ENCODE results near the gene C9orf43. TPM values are rescaled to one million over a fixed set of nuclear protein-coding genes. Genes with fewer than 3 reads are reported as not detected.
"Not testable (repeated sequence)": the region's sequence is repeated elsewhere in the genome, so short reads cannot be mapped to it uniquely, and the experiment has no call there.

The C9orf43 gene
- total RNA-seq, 2 donors from 2014 or later, result 0.85 TPM; not detected in 1

DNA sequence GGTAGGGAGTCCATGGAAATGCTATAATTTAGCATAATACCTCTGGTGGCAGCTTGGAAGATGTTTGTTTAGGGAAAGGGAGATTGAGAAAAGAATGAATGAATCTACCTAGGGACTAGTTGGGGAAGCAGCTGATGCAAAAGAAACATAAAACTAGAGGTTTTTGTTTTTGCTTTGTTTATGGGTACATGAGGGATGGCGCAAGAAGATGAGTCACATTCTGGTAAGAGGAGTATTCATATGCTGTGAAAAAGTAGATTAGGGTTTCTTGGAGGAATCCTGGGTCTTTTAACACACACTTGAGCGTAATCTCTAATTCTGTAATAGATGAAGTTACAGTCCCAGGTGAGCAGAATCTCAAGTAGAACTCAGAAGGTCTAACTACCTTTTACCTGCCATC, 17.1 kb downstream of the C9orf43 start:
- DNase-seq (ENCODE audit: low spot score) (no peak), ATAC-seq (ENCODE audit: insufficient number of reproducible peaks, low FRiP score, low read depth) (no peak)
- no peak overlapping the region for H3K4me3 ChIP-seq
- no peaks in the 10 kb centered on the region for H3K9me3 ChIP-seq
- TF ChIP-seq, protein P1, sequence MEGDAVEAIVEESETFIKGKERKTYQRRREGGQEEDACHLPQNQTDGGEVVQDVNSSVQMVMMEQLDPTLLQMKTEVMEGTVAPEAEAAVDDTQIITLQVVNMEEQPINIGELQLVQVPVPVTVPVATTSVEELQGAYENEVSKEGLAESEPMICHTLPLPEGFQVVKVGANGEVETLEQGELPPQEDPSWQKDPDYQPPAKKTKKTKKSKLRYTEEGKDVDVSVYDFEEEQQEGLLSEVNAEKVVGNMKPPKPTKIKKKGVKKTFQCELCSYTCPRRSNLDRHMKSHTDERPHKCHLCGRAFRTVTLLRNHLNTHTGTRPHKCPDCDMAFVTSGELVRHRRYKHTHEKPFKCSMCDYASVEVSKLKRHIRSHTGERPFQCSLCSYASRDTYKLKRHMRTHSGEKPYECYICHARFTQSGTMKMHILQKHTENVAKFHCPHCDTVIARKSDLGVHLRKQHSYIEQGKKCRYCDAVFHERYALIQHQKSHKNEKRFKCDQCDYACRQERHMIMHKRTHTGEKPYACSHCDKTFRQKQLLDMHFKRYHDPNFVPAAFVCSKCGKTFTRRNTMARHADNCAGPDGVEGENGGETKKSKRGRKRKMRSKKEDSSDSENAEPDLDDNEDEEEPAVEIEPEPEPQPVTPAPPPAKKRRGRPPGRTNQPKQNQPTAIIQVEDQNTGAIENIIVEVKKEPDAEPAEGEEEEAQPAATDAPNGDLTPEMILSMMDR (IDR thresholded peaks at IDR 0.05), result no peak
- H3K4me1 ChIP-seq (ENCODE audit: control insufficient read depth in 1 of 2, low read depth in 2 of 2), result no peaks in the 10 kb centered on the region
- no peak overlapping the region for H3K27ac ChIP-seq
- no peaks in the 10 kb centered on the region for H3K27me3 ChIP-seq (replicated peaks; ENCODE audit: insufficient read depth)
- no peaks in the 10 kb centered on the region for H3K36me3 ChIP-seq

DNA sequence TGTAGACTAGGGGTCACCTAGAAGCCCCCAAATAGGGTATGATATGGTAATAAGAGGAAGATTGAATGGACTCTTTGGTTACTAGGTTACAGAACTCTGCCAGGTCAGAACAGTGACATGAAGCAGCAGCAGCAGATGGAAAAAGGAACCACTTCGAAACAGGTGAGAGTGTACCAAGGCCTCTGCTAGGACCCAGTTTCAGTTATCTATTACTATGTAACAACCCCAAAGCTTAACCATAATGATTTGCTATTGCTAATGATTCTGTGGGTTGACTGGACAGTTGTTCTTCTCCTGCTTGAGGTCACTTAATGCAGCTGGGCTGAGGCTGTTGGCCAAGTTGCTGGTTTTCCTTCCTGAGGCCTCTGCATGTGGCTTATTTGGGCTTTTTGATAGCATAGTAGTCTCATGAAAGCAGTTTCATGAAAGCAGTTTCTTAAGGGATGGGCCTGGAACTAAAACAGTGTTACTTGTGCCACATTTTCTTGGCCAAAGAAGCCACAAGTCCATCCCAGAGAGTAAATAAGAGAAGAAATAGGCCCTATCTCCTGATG, 17.6 kb downstream of the C9orf43 start:
- Histone ChIP-seq H3K27ac (no peak overlapping the region), H3K27me3 (replicated peaks; ENCODE audit: insufficient read depth) (no peaks in the 10 kb centered on the region), H3K4me1 (ENCODE audit: control insufficient read depth in 1 of 2, low read depth in 2 of 2) (no peaks in the 10 kb centered on the region), H3K9me3 (no peaks in the 10 kb centered on the region), H3K36me3 (no peaks in the 10 kb centered on the region), H3K4me3 (no peak overlapping the region)
- DNase-seq (ENCODE audit: low spot score), result no peak
- no peak for ATAC-seq (ENCODE audit: insufficient number of reproducible peaks, low FRiP score, low read depth)
- TF ChIP-seq, protein P1 (IDR thresholded peaks at IDR 0.05), result no peak

DNA sequence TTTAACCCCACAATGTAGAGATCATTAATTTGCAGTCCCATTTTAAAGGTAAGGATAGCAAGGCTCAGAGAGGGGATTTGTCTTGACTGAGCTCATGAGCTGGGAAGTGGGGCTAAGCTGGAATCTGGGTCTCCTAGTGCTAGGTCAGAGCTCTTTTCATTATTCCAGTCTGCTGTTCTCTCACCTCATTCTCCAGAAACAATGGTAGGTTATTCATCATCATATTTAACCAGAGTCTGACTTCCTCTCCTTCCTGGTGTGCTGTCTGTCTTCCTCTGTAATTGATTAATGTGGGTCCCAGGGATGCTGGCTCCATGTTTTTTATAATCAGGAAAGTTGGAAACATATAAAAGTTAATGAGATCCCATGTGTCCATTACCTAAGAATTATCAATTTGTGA, 20.6 kb downstream of the C9orf43 start:
- ATAC-seq (ENCODE audit: insufficient number of reproducible peaks, low FRiP score, low read depth), result no peak
- H3K4me1 ChIP-seq (ENCODE audit: control insufficient read depth in 1 of 2, low read depth in 2 of 2), result no peaks in the 10 kb centered on the region
- no peaks in the 10 kb centered on the region for H3K9me3 ChIP-seq
- no peak overlapping the region for H3K27ac ChIP-seq
- DNase-seq (ENCODE audit: low spot score), result no peak
- TF ChIP-seq, protein P1 (IDR thresholded peaks at IDR 0.05), result no peak
- no peak overlapping the region for H3K4me3 ChIP-seq
- H3K27me3 ChIP-seq (replicated peaks; ENCODE audit: insufficient read depth), result no peaks in the 10 kb centered on the region
- no peaks in the 10 kb centered on the region for H3K36me3 ChIP-seq

DNA sequence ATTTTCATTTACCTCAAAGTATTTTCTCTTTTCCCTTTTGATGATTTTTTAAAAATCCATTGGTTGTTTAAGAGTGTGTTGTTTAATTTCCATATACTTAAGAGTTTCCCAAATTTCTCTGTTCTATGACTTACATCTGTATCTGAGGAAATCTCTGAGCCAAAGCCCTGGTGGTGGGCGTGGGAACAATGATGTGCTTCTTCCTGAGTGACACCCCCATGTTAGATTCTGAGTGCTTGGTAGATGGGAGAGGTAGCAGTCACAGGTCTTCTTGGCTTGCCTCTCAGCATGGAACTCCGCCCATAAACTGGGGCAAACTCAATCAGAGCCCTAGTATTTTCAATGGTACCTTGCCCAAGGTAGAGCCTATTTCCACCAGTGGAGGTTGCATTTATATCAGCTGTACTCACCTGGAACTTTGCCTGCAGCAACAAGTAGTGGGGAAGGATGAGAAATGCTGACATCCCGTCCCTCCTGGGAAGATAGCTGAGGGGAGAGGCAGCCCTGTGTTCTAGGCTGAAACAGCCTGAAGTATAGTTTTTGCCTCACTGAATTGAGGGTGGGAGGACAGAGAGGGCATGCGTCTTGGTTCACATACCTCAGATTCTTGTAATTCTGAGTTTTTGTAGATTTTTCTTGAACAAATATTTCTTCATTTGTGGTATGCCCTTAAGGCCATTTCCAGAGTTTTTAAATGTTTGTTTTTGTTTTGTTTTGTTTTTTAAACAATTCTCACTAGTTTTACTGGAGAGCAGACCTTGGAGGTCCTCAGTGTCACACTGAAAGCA, 26.4 kb downstream of the C9orf43 start:
- Histone ChIP-seq H3K27ac (no peak overlapping the region), H3K4me1 (ENCODE audit: control insufficient read depth in 1 of 2, low read depth in 2 of 2) (no peaks in the 10 kb centered on the region), H3K4me3 (no peak overlapping the region), H3K36me3 (no peaks in the 10 kb centered on the region), H3K27me3 (replicated peaks; ENCODE audit: insufficient read depth) (no peaks in the 10 kb centered on the region), H3K9me3 (no peaks in the 10 kb centered on the region)
- TF ChIP-seq, protein P1 (IDR thresholded peaks at IDR 0.05), result no peak
- ATAC-seq (ENCODE audit: insufficient number of reproducible peaks, low FRiP score, low read depth), result no peak
- no peak for DNase-seq (ENCODE audit: low spot score)

DNA sequence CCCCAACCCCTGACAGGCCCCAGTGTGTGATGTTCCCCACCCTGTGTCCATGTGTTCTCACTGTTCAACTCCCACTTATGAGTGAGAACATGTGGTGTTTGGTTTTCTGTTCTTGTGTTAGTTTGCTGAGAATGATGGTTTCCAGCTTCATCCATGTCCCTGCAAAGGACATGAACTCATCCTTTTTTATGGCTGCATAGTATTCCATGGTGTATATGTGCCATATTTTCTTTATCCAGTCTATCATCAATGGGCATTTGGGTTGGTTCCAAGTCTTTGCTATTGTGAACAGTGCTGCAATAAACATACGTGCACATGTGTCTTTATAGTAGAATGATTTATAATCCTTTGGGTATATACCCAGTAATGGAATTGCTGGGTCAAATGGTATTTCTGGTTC, 27.2 kb downstream of the C9orf43 start:
- H3K9me3 ChIP-seq; H3K27me3 ChIP-seq (replicated peaks; ENCODE audit: insufficient read depth); DNase-seq (ENCODE audit: low spot score); H3K4me1 ChIP-seq (ENCODE audit: control insufficient read depth in 1 of 2, low read depth in 2 of 2); H3K4me3 ChIP-seq; ATAC-seq (ENCODE audit: insufficient number of reproducible peaks, low FRiP score, low read depth); H3K36me3 ChIP-seq; H3K27ac ChIP-seq: not testable (repeated sequence)
